IMR-90 (cell line): ENCODE data around the gene GLRA2. TPM values are rescaled to one million over a fixed set of nuclear protein-coding genes. Genes with fewer than 3 reads are reported as not detected.

Experiments used
- ATAC-seq: fragments of 200-7000 bp; cut with Tn5 transposase; 2 replicates; pipeline ENCODE4 v1.9.1; 2020; ENCODE audit warnings: low read depth, mild to moderate bottlenecking, moderate library complexity
- BruUV-seq: library from RNA; stranded (reverse); fragments of 400-500 nt; replicated peaks from 2 replicates; lab custom pipeline; 2021; lab: Mats Ljungman, UMichigan
- CTCF ChIA-PET: fragments of 300-600 bp; formaldehyde crosslinking; extraction: SDS; loops from one replicate; lab custom pipeline; 2021; ENCODE audit warnings: antibody characterized with exemption; lab: Yijun Ruan, JAX
- POLR2A ChIA-PET: fragments of 300-600 bp; sonication (Branson Sonifier 250); formaldehyde crosslinking; loops from one replicate; lab custom pipeline; 2022; ENCODE audit warnings: antibody characterized with exemption; ENCODE audit not compliant: unreplicated experiment; lab: Charles Lee
- DNase-seq: peaks from one replicate; pipeline ENCODE4 v3.0.0; 2013
- H2AFZ ChIP-seq: replicated peaks from 2 replicates; pipeline ENCODE3; 2013; ENCODE audit warnings: low read length, mild to moderate bottlenecking; ENCODE audit not compliant: poor library complexity
- H2AK5ac ChIP-seq: 2 replicates; pipeline ENCODE4 v1.6.1; 2013; ENCODE audit warnings: low read depth, low read length, inconsistent platforms
- H2AK9ac ChIP-seq: replicated peaks from 2 replicates; pipeline ENCODE3; 2013; ENCODE audit warnings: mild to moderate bottlenecking, low read depth, low read length, moderate library complexity; ENCODE audit not compliant: poor library complexity
- H2BK120ac ChIP-seq: 2 replicates; pipeline ENCODE4 v1.6.1; 2013; ENCODE audit warnings: low read depth, low read length, inconsistent platforms
- H2BK15ac ChIP-seq: 3 replicates; pipeline ENCODE4 v1.6.1; 2013; ENCODE audit warnings: low read depth, low read length, inconsistent platforms
- H2BK20ac ChIP-seq: 2 replicates; pipeline ENCODE4 v1.6.1; 2013; ENCODE audit warnings: low read depth, mild to moderate bottlenecking, inconsistent platforms, low read length, moderate library complexity
- H2BK5ac ChIP-seq: 2 replicates; pipeline ENCODE4 v1.6.1; 2013; ENCODE audit warnings: mild to moderate bottlenecking, low read depth, low read length, inconsistent platforms; ENCODE audit not compliant: poor library complexity, severe bottlenecking
- H3K14ac ChIP-seq: replicated peaks from 2 replicates; pipeline ENCODE4 v1.6.1; 2013; ENCODE audit warnings: low read depth, low read length, inconsistent platforms
- H3K18ac ChIP-seq: 2 replicates; pipeline ENCODE4 v1.6.1; 2013; ENCODE audit warnings: low read depth, low read length, control low read depth
- H3K23ac ChIP-seq: 2 replicates; pipeline ENCODE4 v1.6.1; 2013; ENCODE audit warnings: low read depth, low read length, inconsistent platforms
- H3K27ac ChIP-seq: 2 replicates; pipeline ENCODE4 v1.5.1; 2013; ENCODE audit warnings: mild to moderate bottlenecking, control low read depth, low read length; ENCODE audit not compliant: insufficient read depth
- H3K27me3 ChIP-seq: 2 replicates; pipeline ENCODE4 v1.6.1; 2013; ENCODE audit warnings: low read length; ENCODE audit not compliant: control insufficient read depth, insufficient read depth
- H3K36me3 ChIP-seq: 2 replicates; pipeline ENCODE4 v1.6.1; 2013; ENCODE audit warnings: low read length, mixed read lengths; ENCODE audit not compliant: control insufficient read depth, insufficient read depth
- H3K4ac ChIP-seq: 2 replicates; pipeline ENCODE4 v1.6.1; 2013; ENCODE audit warnings: low read depth, low read length, inconsistent platforms
- H3K4me1 ChIP-seq: 2 replicates; pipeline ENCODE4 v1.6.1; 2013; ENCODE audit warnings: low read length, mixed read lengths; ENCODE audit not compliant: control insufficient read depth, insufficient read depth
- H3K4me2 ChIP-seq: 2 replicates; pipeline ENCODE4 v1.6.1; 2013; ENCODE audit warnings: low read depth, mild to moderate bottlenecking, control low read depth, low read length, moderate library complexity
- H3K4me3 ChIP-seq: 2 replicates; pipeline ENCODE4 v1.5.1; 2013; ENCODE audit warnings: low read depth, mild to moderate bottlenecking, control low read depth, low read length, moderate library complexity; ENCODE audit not compliant: insufficient read depth
- H3K56ac ChIP-seq: 2 replicates; pipeline ENCODE4 v1.6.1; 2013; ENCODE audit warnings: low read length, inconsistent platforms; ENCODE audit not compliant: insufficient read depth; ENCODE audit errors: extremely low read depth
- H3K79me1 ChIP-seq, 2 experiments: 2 replicates each; pipeline ENCODE4 v1.6.1; 2013; ENCODE audit warnings: low read length in 2 of 2, inconsistent platforms in 1 of 2, low read depth in 1 of 2
- H3K9ac ChIP-seq: 2 replicates; pipeline ENCODE4 v1.6.1; 2013; ENCODE audit warnings: low read depth, low read length, control low read depth
- H3K9me1 ChIP-seq: 2 replicates; pipeline ENCODE4 v1.6.1; 2013; ENCODE audit warnings: low read length, inconsistent platforms; ENCODE audit not compliant: insufficient read depth
- H3K9me3 ChIP-seq: 2 replicates; pipeline ENCODE4 v1.6.1; 2013; ENCODE audit warnings: low read length; ENCODE audit not compliant: control insufficient read depth, insufficient read depth
- H4K20me1 ChIP-seq: 2 replicates; pipeline ENCODE4 v1.6.1; 2013; ENCODE audit warnings: low read length, inconsistent platforms; ENCODE audit not compliant: insufficient read depth
- H4K5ac ChIP-seq: 2 replicates; pipeline ENCODE4 v1.6.1; 2013; ENCODE audit warnings: mild to moderate bottlenecking, low read depth, low read length, control low read depth
- H4K8ac ChIP-seq, 2 experiments: 2 replicates each; pipeline ENCODE4 v1.6.1; 2013; ENCODE audit warnings: low read depth in 2 of 2, low read length in 2 of 2, control low read depth in 1 of 2, inconsistent platforms in 1 of 2
- H4K91ac ChIP-seq: 2 replicates; pipeline ENCODE4 v1.6.1; 2013; ENCODE audit warnings: low read depth, low read length, inconsistent platforms; ENCODE audit not compliant: insufficient read depth
- CEBPB ChIP-seq: IDR thresholded peaks from 2 replicates; pipeline ENCODE4 v1.6.1; 2012; ENCODE audit warnings: low read depth, low read length, improper control_type of control experiment
- CHD1 ChIP-seq: IDR thresholded peaks from 2 replicates; pipeline ENCODE4 v1.6.1; 2012; ENCODE audit warnings: low read depth, low read length, improper control_type of control experiment
- CTCF ChIP-seq: conservative IDR thresholded peaks from 2 replicates; pipeline ENCODE4 v1.5.1; 2012; ENCODE audit warnings: mild to moderate bottlenecking, low read depth, low read length, improper control_type of control experiment
- ELK1 ChIP-seq: fragments of 150-350 bp; IDR thresholded peaks from 2 replicates; pipeline ENCODE4 v1.6.1; 2016; ENCODE audit warnings: low read depth, mild to moderate bottlenecking, low read length, moderate library complexity, borderline replicate concordance
- FOS ChIP-seq: fragments of 150-350 bp; IDR thresholded peaks from 2 replicates; pipeline ENCODE4 v1.6.1; 2016; ENCODE audit warnings: low read depth, low read length
- MAFK ChIP-seq: IDR thresholded peaks from 2 replicates; pipeline ENCODE4 v1.6.1; 2012; ENCODE audit warnings: low read depth, low read length, improper control_type of control experiment
- MAZ ChIP-seq: IDR thresholded peaks from 2 replicates; pipeline ENCODE4 v1.6.1; 2012; ENCODE audit warnings: low read depth, mild to moderate bottlenecking, low read length, improper control_type of control experiment, moderate library complexity, borderline replicate concordance
- MXI1 ChIP-seq: IDR thresholded peaks from 2 replicates; pipeline ENCODE4 v1.6.1; 2012; ENCODE audit warnings: low read depth, mild to moderate bottlenecking, low read length, moderate library complexity, borderline replicate concordance
- POLR2A ChIP-seq: IDR thresholded peaks from 2 replicates; pipeline ENCODE4 v1.6.1; 2012; ENCODE audit warnings: mild to moderate bottlenecking, low read depth, low read length
- RAD21 ChIP-seq: IDR thresholded peaks from 2 replicates; pipeline ENCODE4 v1.6.1; 2012; ENCODE audit warnings: low read length, improper control_type of control experiment
- RFX5 ChIP-seq: IDR thresholded peaks from 2 replicates; pipeline ENCODE4 v1.8.0; 2012; ENCODE audit warnings: low read depth, mild to moderate bottlenecking, low read length, moderate library complexity
- SMC3 ChIP-seq: fragments of 150-350 bp; IDR thresholded peaks from 2 replicates; pipeline ENCODE4 v1.6.1; 2016; ENCODE audit warnings: low read depth, mild to moderate bottlenecking, antibody characterized with exemption, low read length, moderate library complexity
- USF2 ChIP-seq: fragments of 150-350 bp; IDR thresholded peaks from 2 replicates; pipeline ENCODE4 v1.6.1; 2017; ENCODE audit warnings: mild to moderate bottlenecking, antibody characterized with exemption, low read length, low read depth
- dilution Hi-C: fragments of 300-500 bp; cut with HindIII; formaldehyde crosslinking; loops from one replicate; pipeline ENCODE4 v1.14.3; 2018; ENCODE audit warnings: low sequenced_read_pairs; ENCODE audit not compliant: unreplicated experiment
- in situ Hi-C: fragments of 300-500 bp; cut with MboI; formaldehyde crosslinking; loops from 3 replicates; pipeline ENCODE4 v1.14.3; 2019; ENCODE audit warnings: low sequenced_read_pairs, inconsistent platforms, mixed read lengths
- intact Hi-C: fragments of 100-400 bp; cut with micrococcal nuclease; formaldehyde crosslinking; loops from 2 replicates; pipeline ENCODE4 v1.10.0; 2022
- polyA plus RNA-seq, 3 experiments: library from polyadenylated mRNA; depleted of rRNA; stranded (reverse); fragments of >200 nt; gene quantifications; 2 replicates each; pipeline ENCODE4 v1.2.3, GENCODE V29; 2012; ENCODE audit warnings: low replicate concordance in 1 of 3
- total RNA-seq: library from RNA; depleted of rRNA; stranded (reverse); fragments of >200 nt; gene quantifications from 2 replicates; pipeline ENCODE4 v1.2.3, GENCODE V29; 2012

Gene GLRA2
- total and polyA plus RNA-seq, 2 of the 4 experiments (the other 2 are of a cell fraction) = not detected

- no peaks in the 10 kb centered on the region for H3K27me3 ChIP-seq
- ChIA-PET POLR2A (no interaction called here), CTCF (interaction anchor here (1.3 kb wide), 1 partner anchor 35 kb away, joined by 4 read pairs; no protein-coding TSS in a partner anchor)
- no peak overlapping the region for H2BK5ac ChIP-seq
- no peak overlapping the region for H3K4ac ChIP-seq
- H4K5ac ChIP-seq = no peak overlapping the region
- no peaks in the 10 kb centered on the region for H3K36me3 ChIP-seq
- dilution Hi-C loops = no loop called here
- H3K79me1 ChIP-seq = no peaks in the 10 kb centered on the region
- H4K91ac ChIP-seq = no peak overlapping the region
- H3K27ac ChIP-seq = no peak overlapping the region
- H3K56ac ChIP-seq = no peak overlapping the region
- DNase-seq = no peak
- H3K14ac ChIP-seq = no peak overlapping the region
- in situ Hi-C loops = no loop called here
- no peak overlapping the region for H3K9ac ChIP-seq
- no peak overlapping the region for H3K4me3 ChIP-seq
- no peak for ATAC-seq
- H4K20me1 ChIP-seq = no peaks in the 10 kb centered on the region
- H3K4me2 ChIP-seq = no peak overlapping the region
- no TSS peak for BruUV-seq
- no peak overlapping the region for H2BK120ac ChIP-seq
- H2AK5ac ChIP-seq = no peak overlapping the region
- no peak overlapping the region for H2AK9ac ChIP-seq
- H2AFZ ChIP-seq = no peak overlapping the region
- no peak overlapping the region for H2BK20ac ChIP-seq
- no peaks in the 10 kb centered on the region for H3K4me1 ChIP-seq
- H2BK15ac ChIP-seq = no peak overlapping the region
- H3K9me1 ChIP-seq = no peaks in the 10 kb centered on the region
- H4K8ac ChIP-seq = no peak overlapping the region
- H3K18ac ChIP-seq = no peak overlapping the region
- TF ChIP-seq USF2 = no peak
- TF ChIP-seq CTCF = no peak
- no peak for TF ChIP-seq MAFK
- TF ChIP-seq ELK1 = no peak
- no peak for TF ChIP-seq POLR2A
- TF ChIP-seq MXI1 = no peak
- no peak for TF ChIP-seq RFX5
- TF ChIP-seq CHD1 = no peak
- no peak for TF ChIP-seq CEBPB
- TF ChIP-seq RAD21 = no peak
- no peak for TF ChIP-seq MAZ
- TF ChIP-seq SMC3 = no peak
- no peak for TF ChIP-seq FOS
- intact Hi-C loops = no loop called here
- H3K9me3 ChIP-seq = no peaks in the 10 kb centered on the region
- no peak overlapping the region for H3K23ac ChIP-seq
These were observed 65.2 kb downstream of the GLRA2 start for GRCh38 chrX:14594521-14594920.
